Prostate gland (tissue), 2 donors: ENCODE measurements around the gene IL1RAPL1.

Source experiments
- CTCF ChIP-seq, 4 experiments: fragments of 200-600 bp in 2 of 4; fragments of 450-650 bp in 2 of 4; sonication (generic) in 2 of 4; IDR thresholded peaks; 1 replicate in 3 of 4; 2 replicates in 1 of 4; pipeline ENCODE4 v1.5.1; 2016 to 2019; ENCODE audit warnings: antibody characterized with exemption in 4 of 4, mild to moderate bottlenecking in 2 of 4, moderate library complexity in 2 of 4
- POLR2A ChIP-seq: fragments of 450-650 bp; IDR thresholded peaks from one replicate; pipeline ENCODE4 v1.6.1; 2016; ENCODE audit warnings: antibody characterized with exemption, mild to moderate bottlenecking

GRCh38 chrX:29435396-29435795, 848.1 kb downstream of the IL1RAPL1 start:
- TF ChIP-seq CTCF (IDR thresholded peaks at IDR 0.05): no peak
- TF ChIP-seq POLR2A: no peak
